HL-60/S4 treated with retinoic acid at 250 ng/mL for 4 days and 3 days (cell line): ENCODE data around the gene TRAPPC12.

Experiments
- in situ Hi-C: fragments of 300-500 bp; cut with MboI; formaldehyde crosslinking; loops from 2 replicates; pipeline ENCODE4 v1.7.0; 2022; ENCODE audit warnings: low sequenced_read_pairs

TRAPPC12 gene

GRCh38 chr2:3465844-3466481 lies 86.5 kb downstream of the TRAPPC12 start:
- in situ Hi-C loops = no loop called here

- in situ Hi-C loops = no loop called here
Measured at GRCh38 chr2:3466482-3466863, 87.0 kb downstream of the TRAPPC12 start.

- in situ Hi-C loops = no loop called here
Measured at GRCh38 chr2:3466966-3467365, 87.5 kb downstream of the TRAPPC12 start.

- in situ Hi-C loops = no loop called here
Measured at GRCh38 chr2:3467654-3468053, 88.2 kb downstream of the TRAPPC12 start.

GRCh38 chr2:3468296-3468988 lies 88.9 kb downstream of the TRAPPC12 start:
- in situ Hi-C loops = no loop called here

- in situ Hi-C loops = no loop called here
Measured at GRCh38 chr2:3469486-3469885, 90.0 kb downstream of the TRAPPC12 start.

- in situ Hi-C loops = no loop called here
Measured at GRCh38 chr2:3470166-3470651, 90.7 kb downstream of the TRAPPC12 start.

- in situ Hi-C loops = no loop called here
Measured at GRCh38 chr2:3470856-3471737, 91.6 kb downstream of the TRAPPC12 start.

GRCh38 chr2:3472296-3472695 lies 92.8 kb downstream of the TRAPPC12 start:
- in situ Hi-C loops = no loop called here

GRCh38 chr2:3472966-3473365 lies 93.5 kb downstream of the TRAPPC12 start:
- in situ Hi-C loops = no loop called here

GRCh38 chr2:3475771-3476170 lies 96.3 kb downstream of the TRAPPC12 start:
- in situ Hi-C loops = no loop called here

- in situ Hi-C loops = no loop called here
Measured at GRCh38 chr2:3476321-3476984, 97.0 kb downstream of the TRAPPC12 start.

- in situ Hi-C loops = no loop called here
Measured at GRCh38 chr2:3476985-3477327, 97.5 kb downstream of the TRAPPC12 start.

GRCh38 chr2:3478846-3479385 lies 99.4 kb downstream of the TRAPPC12 start:
- in situ Hi-C loops = no loop called here

- in situ Hi-C loops = no loop called here
Measured at GRCh38 chr2:3479430-3480320, 100.2 kb downstream of the TRAPPC12 start.

- in situ Hi-C loops = no loop called here
Measured at GRCh38 chr2:3480352-3481010, 101.0 kb downstream of the TRAPPC12 start.

GRCh38 chr2:3481011-3481400 lies 101.5 kb downstream of the TRAPPC12 start:
- in situ Hi-C loops = no loop called here

- in situ Hi-C loops = no loop called here
Measured at GRCh38 chr2:3481736-3482362, 102.4 kb downstream of the TRAPPC12 start.

GRCh38 chr2:3482363-3482821 lies 102.9 kb downstream of the TRAPPC12 start:
- in situ Hi-C loops = no loop called here
